Measurements from ENCODE around the gene GULP1.

GULP1 gene

GRCh38 chr2:188506843-188507242, 215.2 kb downstream of the GULP1 start:
- TF ChIP-seq SIN3A (IDR thresholded peaks at IDR 0.05; ENCODE audit: borderline replicate concordance, insufficient read depth, low read length), result no peak
- TF ChIP-seq FOXP2 (optimal IDR thresholded peaks at IDR 0.05; ENCODE audit: borderline replicate concordance, extremely low read depth, extremely low read length, insufficient read depth), result no peak
- TF ChIP-seq, protein P1, sequence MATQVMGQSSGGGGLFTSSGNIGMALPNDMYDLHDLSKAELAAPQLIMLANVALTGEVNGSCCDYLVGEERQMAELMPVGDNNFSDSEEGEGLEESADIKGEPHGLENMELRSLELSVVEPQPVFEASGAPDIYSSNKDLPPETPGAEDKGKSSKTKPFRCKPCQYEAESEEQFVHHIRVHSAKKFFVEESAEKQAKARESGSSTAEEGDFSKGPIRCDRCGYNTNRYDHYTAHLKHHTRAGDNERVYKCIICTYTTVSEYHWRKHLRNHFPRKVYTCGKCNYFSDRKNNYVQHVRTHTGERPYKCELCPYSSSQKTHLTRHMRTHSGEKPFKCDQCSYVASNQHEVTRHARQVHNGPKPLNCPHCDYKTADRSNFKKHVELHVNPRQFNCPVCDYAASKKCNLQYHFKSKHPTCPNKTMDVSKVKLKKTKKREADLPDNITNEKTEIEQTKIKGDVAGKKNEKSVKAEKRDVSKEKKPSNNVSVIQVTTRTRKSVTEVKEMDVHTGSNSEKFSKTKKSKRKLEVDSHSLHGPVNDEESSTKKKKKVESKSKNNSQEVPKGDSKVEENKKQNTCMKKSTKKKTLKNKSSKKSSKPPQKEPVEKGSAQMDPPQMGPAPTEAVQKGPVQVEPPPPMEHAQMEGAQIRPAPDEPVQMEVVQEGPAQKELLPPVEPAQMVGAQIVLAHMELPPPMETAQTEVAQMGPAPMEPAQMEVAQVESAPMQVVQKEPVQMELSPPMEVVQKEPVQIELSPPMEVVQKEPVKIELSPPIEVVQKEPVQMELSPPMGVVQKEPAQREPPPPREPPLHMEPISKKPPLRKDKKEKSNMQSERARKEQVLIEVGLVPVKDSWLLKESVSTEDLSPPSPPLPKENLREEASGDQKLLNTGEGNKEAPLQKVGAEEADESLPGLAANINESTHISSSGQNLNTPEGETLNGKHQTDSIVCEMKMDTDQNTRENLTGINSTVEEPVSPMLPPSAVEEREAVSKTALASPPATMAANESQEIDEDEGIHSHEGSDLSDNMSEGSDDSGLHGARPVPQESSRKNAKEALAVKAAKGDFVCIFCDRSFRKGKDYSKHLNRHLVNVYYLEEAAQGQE (IDR thresholded peaks at IDR 0.05; ENCODE audit: insufficient read depth in 1 of 2, low read depth in 2 of 2, low read length in 2 of 2), result no peak
- no peak for TF ChIP-seq TAF1 (IDR thresholded peaks at IDR 0.05; ENCODE audit: borderline replicate concordance, insufficient read depth, low read length)
- TF ChIP-seq POLR2AphosphoS5 (IDR thresholded peaks at IDR 0.05; ENCODE audit: low read depth, low read length), result no peak

GRCh38 chr2:188511346-188511745, 219.7 kb downstream of the GULP1 start:
- no peak for TF ChIP-seq SIN3A (IDR thresholded peaks at IDR 0.05; ENCODE audit: borderline replicate concordance, insufficient read depth, low read length)
- TF ChIP-seq POLR2AphosphoS5 (IDR thresholded peaks at IDR 0.05; ENCODE audit: low read depth, low read length), result no peak
- TF ChIP-seq FOXP2 (optimal IDR thresholded peaks at IDR 0.05; ENCODE audit: borderline replicate concordance, extremely low read depth, extremely low read length, insufficient read depth), result no peak
- TF ChIP-seq, protein P1 (IDR thresholded peaks at IDR 0.05; ENCODE audit: insufficient read depth in 1 of 2, low read depth in 2 of 2, low read length in 2 of 2), result no peak
- no peak for TF ChIP-seq TAF1 (IDR thresholded peaks at IDR 0.05; ENCODE audit: borderline replicate concordance, insufficient read depth, low read length)

DNA sequence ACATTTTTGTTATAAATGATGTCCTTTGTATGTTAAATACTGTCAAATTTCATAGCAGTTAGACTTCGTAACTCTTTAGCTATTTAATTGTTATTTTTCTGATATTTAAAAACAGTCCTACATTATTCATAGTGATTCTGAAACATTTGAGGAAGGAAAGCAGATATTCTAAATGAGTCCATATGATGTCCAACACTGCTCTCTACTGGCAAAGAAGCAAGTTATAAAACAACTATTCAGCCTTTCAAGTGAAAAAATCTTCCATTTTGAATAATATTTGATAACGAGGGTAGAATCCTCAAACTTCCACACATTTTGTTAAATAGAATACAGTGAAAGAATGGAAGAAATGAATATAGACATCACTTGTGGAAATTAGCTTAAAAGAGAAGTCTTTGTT, 220.8 kb downstream of the GULP1 start:
- TF ChIP-seq POLR2AphosphoS5 (IDR thresholded peaks at IDR 0.05; ENCODE audit: low read depth, low read length), result no peak
- no peak for TF ChIP-seq FOXP2 (optimal IDR thresholded peaks at IDR 0.05; ENCODE audit: borderline replicate concordance, extremely low read depth, extremely low read length, insufficient read depth)

DNA sequence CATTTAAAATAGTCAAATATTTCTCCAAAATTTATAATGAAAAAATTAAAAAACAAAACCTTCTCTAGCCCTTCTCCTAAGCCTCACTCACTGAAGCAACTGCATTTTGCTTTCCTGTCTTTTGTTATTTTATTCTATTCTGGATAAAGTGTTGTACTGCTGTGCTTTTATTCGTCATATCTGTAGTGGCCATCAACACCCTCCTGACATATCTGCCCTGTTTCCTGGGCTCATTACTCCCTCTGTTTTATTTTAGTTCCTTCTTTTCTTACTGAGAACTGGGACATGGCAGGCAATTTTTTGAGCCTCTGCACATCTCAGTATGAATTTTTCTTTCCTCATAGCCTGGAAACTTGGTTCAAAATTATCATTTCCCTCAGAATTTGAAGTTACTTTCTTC, 224.2 kb downstream of the GULP1 start:
- TF ChIP-seq TAF1 (IDR thresholded peaks at IDR 0.05; ENCODE audit: borderline replicate concordance, insufficient read depth, low read length), result no peak

- TF ChIP-seq FOXP2 (optimal IDR thresholded peaks at IDR 0.05; ENCODE audit: borderline replicate concordance, extremely low read depth, extremely low read length, insufficient read depth) (no peak), POLR2AphosphoS5 (IDR thresholded peaks at IDR 0.05; ENCODE audit: low read depth, low read length) (no peak)
- TF ChIP-seq, protein P1 (IDR thresholded peaks at IDR 0.05; ENCODE audit: insufficient read depth in 1 of 2, low read depth in 2 of 2, low read length in 2 of 2), result no peak
These were observed 226.0 kb downstream of the GULP1 start for GRCh38 chr2:188517549-188518215.

GRCh38 chr2:188518381-188518780, 226.7 kb downstream of the GULP1 start:
- no peak for TF ChIP-seq SIN3A (IDR thresholded peaks at IDR 0.05; ENCODE audit: borderline replicate concordance, insufficient read depth, low read length)
- no peak for TF ChIP-seq POLR2AphosphoS5 (IDR thresholded peaks at IDR 0.05; ENCODE audit: low read depth, low read length)
- no peak for TF ChIP-seq FOXP2 (optimal IDR thresholded peaks at IDR 0.05; ENCODE audit: borderline replicate concordance, extremely low read depth, extremely low read length, insufficient read depth)
- TF ChIP-seq, protein P1 (IDR thresholded peaks at IDR 0.05; ENCODE audit: insufficient read depth in 1 of 2, low read depth in 2 of 2, low read length in 2 of 2), result no peak
